ENCODE measurements around the gene SAP25.

DNA sequence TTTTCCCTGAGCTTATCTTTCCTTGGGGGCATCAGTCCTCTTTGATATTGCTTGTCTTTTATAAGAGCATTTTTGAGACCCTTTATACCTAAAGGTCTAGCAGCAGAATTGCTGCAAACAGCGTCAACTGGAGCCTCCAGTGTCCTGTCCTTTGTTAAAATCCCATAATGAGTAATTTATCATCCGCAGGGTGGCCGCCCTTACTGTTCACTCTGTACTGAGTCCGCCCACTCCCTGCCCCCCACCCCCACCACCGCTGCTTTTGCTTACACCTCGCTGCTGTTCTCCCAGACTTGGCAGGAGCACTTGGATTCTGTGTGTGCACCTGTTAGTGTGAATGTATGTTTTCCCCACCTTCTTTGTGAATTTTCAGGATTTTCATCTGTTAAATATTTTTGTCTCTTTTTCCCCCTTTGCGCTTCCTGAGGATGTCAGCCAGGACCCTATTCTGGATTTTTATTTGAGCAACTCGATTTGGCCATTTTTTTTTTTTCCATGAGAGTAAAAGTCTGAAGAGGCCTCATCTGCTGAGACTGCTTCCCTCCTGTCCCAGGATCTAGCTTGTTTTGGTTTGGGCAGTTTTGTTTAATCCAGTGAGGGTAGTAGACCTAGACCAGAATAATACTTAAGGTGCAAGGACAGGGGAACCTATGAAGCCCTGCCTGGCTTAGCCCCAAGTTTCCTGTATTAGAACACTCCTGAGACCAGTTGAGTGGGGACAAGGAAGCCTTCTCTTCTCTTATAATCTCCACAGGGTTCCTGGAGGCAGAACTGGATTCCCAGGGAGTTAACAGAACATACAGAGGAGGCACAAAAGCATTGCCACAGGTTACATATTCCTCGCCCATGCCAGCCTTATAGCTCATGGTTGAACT is 26.5 kb downstream of the SAP25 start:
- TF ChIP-seq, protein P1, sequence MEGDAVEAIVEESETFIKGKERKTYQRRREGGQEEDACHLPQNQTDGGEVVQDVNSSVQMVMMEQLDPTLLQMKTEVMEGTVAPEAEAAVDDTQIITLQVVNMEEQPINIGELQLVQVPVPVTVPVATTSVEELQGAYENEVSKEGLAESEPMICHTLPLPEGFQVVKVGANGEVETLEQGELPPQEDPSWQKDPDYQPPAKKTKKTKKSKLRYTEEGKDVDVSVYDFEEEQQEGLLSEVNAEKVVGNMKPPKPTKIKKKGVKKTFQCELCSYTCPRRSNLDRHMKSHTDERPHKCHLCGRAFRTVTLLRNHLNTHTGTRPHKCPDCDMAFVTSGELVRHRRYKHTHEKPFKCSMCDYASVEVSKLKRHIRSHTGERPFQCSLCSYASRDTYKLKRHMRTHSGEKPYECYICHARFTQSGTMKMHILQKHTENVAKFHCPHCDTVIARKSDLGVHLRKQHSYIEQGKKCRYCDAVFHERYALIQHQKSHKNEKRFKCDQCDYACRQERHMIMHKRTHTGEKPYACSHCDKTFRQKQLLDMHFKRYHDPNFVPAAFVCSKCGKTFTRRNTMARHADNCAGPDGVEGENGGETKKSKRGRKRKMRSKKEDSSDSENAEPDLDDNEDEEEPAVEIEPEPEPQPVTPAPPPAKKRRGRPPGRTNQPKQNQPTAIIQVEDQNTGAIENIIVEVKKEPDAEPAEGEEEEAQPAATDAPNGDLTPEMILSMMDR (IDR thresholded peaks at IDR 0.05; ENCODE audit: low read length), result no peak
- no peak for TF ChIP-seq EZH2 (optimal IDR thresholded peaks at IDR 0.05; ENCODE audit: low read depth, low read length)

All from MM.1S (cell line).